GM12891 (cell line): ENCODE results near the gene SAMD4B.

Experiments used
- PAX5 ChIP-seq: IDR thresholded peaks from 2 replicates; pipeline ENCODE4 v1.6.1; 2011; ENCODE audit warnings: low read length, moderate library complexity, mild to moderate bottlenecking; ENCODE audit not compliant: insufficient read depth, severe bottlenecking
- POLR2A ChIP-seq: IDR thresholded peaks from 2 replicates; pipeline ENCODE4 v1.6.1; 2011; ENCODE audit warnings: low read depth, low read length, control low read depth
- POLR2AphosphoS5 ChIP-seq: IDR thresholded peaks from 2 replicates; pipeline ENCODE4 v1.6.1; 2011; ENCODE audit warnings: low read depth, low read length, control low read depth
- POU2F2 ChIP-seq: IDR thresholded peaks from 2 replicates; pipeline ENCODE4 v1.6.1; 2011; ENCODE audit warnings: low read depth, mild to moderate bottlenecking, control low read depth, low read length, moderate library complexity
- SPI1 ChIP-seq: IDR thresholded peaks from 2 replicates; pipeline ENCODE4 v1.6.1; 2011; ENCODE audit warnings: low read depth, low read length, control low read depth
- TAF1 ChIP-seq: IDR thresholded peaks from 2 replicates; pipeline ENCODE4 v1.6.1; 2011; ENCODE audit warnings: low read depth, low read length, control low read depth

DNA sequence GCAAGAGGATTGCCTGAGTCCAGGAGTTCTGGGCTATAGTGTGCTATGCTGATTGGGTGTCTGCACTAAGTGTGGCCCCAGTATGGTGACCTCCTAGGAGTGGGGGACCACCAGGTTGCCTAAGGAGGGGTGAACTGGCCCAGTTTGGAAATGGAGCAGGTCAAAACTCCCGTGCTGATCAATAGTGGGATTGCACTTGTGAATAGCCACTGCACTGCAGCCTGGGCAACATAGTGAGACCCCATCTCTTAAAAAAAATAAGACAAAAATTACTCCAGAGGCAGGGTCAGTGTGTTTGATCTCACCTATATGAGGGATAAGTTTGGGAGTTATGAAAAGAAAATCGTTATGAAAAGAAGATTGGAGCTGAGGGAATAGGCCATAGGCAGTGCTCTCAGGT is 27.0 kb downstream of the SAMD4B start:
- TF ChIP-seq POU2F2 (no peak), TAF1 (no peak), POLR2A (no peak), POLR2AphosphoS5 (no peak), PAX5 (no peak), SPI1 (no peak)
